ENCODE data around the gene CYBRD1.

Gene CYBRD1

DNA sequence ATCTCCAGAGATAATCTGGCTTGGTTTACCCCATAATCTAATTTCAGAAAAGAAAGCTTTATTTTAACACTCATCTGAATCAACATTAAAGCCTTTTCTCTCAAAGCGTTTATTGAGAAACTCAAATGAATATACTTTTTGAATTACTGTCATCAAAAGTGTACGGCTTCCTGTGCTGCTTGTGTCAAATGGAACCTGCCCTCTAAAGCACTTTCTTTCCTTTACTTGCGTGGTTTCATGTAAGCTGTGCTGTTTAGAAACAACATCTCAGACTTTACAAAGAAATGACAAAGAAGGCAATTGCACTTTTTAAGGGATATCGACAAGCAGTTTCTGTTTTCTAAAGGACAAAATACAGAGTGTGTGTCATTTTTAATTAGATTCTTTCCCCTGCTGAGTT, 35.1 kb downstream of the CYBRD1 start:
- peak; percentile 12 for DNase-seq

GRCh38 chr2:171563301-171563700, 41.0 kb downstream of the CYBRD1 start:
- DNase-seq: no peak

DNA sequence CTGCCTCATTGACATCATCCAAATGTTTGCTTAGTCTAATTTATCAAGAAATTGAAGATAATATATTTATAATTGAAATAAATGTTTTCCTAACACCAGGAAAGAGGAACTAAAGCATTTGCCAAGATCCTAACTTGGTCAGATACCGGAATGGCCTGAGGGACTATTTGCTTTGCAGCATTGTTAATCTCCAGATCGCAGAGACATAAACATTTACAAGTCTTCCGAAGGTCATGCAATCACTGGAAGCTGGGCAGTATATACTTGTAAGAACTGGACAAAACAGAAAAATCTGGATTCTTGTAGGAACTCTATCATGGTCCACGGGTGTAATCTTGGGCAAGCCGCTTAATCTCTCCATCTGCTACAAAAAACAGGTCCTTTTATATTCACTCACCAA, 42.2 kb downstream of the CYBRD1 start:
- DNase-seq: no peak

DNA sequence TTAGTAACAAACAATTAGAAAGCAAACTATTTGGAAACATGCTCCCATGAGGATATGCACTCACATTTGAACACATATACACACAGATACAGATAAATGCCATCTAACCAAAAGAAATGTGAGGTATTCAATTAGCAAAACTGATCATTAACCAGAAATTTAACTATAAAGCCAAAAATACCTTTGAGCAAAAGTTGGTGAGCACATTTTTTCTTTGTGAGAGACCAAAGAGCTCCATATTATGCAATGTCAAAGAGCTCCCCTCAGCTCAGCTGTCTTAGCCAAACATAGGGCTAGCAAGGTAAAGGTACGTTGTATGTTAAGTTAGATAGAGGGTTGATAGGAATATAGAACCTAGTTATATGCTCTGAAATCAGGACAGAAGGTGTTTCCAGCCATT, 43.8 kb downstream of the CYBRD1 start:
- DNase-seq: no peak

DNA sequence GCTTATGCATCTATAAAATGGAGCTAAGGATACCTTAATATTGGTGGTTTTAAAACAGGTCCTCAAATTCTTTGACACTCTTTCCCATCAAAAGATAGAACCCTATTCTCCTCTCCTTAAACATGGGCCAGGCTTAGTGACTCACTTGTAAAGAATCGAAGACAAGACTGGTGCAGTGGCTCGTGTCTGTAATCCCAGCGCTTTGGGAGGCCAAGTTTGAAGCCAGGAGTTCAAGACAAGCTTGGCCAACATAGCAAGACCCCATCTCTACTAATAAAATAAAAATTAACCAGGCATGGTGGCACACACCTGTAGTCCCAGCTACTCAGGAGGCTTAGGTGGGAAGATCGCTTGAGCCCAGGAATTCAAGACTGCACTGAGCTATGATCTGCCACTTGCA, 44.5 kb downstream of the CYBRD1 start:
- DNase-seq: no peak

DNA sequence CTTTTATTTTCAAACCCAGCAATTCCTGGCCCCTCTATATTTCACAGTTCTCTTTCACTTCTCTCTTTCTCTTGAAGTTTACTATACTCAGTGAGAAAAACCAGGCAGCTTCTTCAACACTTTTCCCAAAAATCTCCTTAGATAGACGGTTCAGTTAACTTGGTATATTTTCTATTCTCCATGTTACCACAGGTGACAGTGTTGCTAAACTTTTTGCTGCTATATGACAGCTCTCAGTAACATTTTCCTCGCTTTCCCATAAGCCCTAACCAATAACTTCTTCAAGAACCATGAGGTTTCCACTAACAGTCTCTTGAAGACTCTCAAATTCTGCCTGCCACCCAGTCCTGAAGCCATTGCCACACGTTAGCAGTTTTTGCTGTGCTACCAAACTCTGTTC, 45.8 kb downstream of the CYBRD1 start:
- DNase-seq: no peak

DNA sequence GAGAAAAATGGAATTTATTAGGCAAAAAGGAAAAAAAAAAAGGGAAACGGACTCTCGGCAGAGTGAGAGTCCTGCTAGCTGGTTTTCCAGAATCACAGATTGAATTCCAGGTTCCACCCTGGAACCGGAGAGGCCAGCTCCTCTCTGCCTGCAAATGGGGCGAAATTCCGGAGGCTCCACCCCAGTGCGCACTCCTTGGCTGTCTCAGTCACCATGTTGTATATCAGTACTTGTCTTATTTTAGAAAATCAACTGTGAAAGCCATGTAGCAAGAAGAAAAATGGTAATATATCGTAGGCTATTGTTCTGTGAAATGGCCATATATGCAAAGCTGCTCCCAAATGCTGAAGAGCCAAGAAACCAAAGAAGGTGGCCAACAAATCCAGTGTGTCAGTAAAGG, 49.4 kb downstream of the CYBRD1 start:
- DNase-seq: no peak

DNA sequence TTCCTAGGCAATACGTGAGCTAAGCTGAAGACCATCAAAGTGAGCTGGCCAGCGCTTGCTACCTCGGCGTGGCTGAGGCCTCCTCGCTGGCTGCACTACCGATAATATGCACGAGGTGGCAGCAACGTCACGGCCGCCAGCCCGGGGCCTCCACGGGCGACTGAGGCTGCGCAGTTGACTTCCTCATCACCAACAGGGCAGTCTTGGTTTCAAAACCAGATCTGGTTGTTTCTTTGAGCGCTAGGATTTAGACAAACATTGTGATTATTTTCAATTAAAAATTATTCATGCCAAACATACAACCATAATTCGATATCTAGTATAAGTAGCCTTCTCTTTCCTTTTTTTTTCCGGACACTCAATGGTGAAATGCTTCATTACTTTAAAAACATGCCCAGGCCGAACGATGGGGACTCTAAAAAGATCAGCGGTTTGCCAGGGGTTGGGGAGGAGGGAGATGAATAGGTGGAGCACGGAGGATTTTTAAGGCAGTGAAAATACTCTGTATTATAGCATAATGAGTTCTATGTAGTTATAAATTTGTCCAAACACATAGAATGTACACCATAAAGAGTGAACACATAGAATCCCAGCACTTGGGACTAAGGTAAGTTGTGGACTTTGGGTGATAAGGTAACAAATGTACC, 52.0 kb downstream of the CYBRD1 start:
- DNase-seq: peak; percentile 90

GRCh38 chr2:171575606-171576005, 53.3 kb downstream of the CYBRD1 start:
- no peak for DNase-seq

GRCh38 chr2:171578127-171578803, 56.0 kb downstream of the CYBRD1 start:
- no peak for DNase-seq

GRCh38 chr2:171579481-171579880, 57.2 kb downstream of the CYBRD1 start:
- no peak for DNase-seq

GRCh38 chr2:171583566-171583965, 61.3 kb downstream of the CYBRD1 start:
- no peak for DNase-seq

- peak; percentile 2 for DNase-seq
Measured at GRCh38 chr2:171584001-171584400, 61.7 kb downstream of the CYBRD1 start.

GRCh38 chr2:171587132-171587531, 64.9 kb downstream of the CYBRD1 start:
- DNase-seq: no peak

DNA sequence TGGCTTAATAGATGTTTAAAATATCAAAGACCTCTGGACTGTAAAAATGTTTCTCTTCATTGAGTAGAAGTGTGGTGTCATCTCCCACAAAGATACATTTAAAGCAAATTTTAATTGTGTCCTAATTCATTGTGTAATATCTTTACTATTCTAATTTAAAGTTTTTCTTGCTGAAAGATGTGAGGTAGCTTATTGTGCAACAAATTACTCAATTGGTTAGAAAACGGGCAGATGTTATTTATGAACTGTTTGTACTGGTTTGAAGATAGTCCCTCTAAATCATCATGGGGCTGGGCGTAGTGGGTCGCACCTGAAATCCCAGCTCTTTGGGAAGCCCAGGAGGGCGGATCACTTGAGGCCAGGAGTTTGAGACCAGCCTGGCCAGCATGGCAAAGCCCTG, 65.3 kb downstream of the CYBRD1 start:
- no peak for DNase-seq

GRCh38 chr2:171590116-171590515, 67.8 kb downstream of the CYBRD1 start:
- DNase-seq: no peak

- peak; percentile 20 for DNase-seq
Measured at GRCh38 chr2:171592036-171592555, 69.8 kb downstream of the CYBRD1 start.

- DNase-seq: no peak
Measured at GRCh38 chr2:171595456-171595855, 73.2 kb downstream of the CYBRD1 start.

- DNase-seq: no peak
Measured at GRCh38 chr2:171595896-171596295, 73.6 kb downstream of the CYBRD1 start.

GRCh38 chr2:171598713-171599319, 76.5 kb downstream of the CYBRD1 start:
- DNase-seq: peak; percentile 76

- DNase-seq: no peak
Measured at GRCh38 chr2:171600126-171600525, 77.9 kb downstream of the CYBRD1 start.

DNA sequence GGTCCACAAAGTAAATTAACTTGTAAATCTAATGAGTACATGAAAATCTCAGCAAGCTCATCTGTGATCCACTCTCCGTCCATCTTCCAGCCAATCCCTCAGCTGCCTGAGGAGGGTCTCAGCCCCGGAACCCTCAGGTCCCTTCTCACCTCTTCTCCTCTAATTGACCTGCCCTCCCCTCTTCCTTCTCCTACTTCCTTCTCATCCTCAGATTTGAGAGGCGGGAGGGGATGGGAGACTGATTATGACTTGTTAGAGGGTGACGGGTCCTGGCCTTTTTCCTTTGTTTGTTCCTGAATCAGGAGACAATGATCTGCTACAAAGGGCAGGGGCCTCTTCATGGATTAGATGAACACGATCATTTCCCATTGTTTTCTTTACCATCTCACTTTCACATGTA, 80.1 kb downstream of the CYBRD1 start:
- no peak for DNase-seq
